NT2/D1 (cell line): Measurements from ENCODE around the gene USP21.

Source experiments
- SUZ12 ChIP-seq: IDR thresholded peaks from 2 replicates; pipeline ENCODE4 v1.6.1; 2011; ENCODE audit not compliant: insufficient read length, insufficient read depth; ENCODE audit errors: extremely low read depth
- ZNF274 ChIP-seq: IDR thresholded peaks from 2 replicates; pipeline ENCODE4 v1.6.1; 2011; ENCODE audit warnings: mild to moderate bottlenecking, low read depth, low read length

DNA sequence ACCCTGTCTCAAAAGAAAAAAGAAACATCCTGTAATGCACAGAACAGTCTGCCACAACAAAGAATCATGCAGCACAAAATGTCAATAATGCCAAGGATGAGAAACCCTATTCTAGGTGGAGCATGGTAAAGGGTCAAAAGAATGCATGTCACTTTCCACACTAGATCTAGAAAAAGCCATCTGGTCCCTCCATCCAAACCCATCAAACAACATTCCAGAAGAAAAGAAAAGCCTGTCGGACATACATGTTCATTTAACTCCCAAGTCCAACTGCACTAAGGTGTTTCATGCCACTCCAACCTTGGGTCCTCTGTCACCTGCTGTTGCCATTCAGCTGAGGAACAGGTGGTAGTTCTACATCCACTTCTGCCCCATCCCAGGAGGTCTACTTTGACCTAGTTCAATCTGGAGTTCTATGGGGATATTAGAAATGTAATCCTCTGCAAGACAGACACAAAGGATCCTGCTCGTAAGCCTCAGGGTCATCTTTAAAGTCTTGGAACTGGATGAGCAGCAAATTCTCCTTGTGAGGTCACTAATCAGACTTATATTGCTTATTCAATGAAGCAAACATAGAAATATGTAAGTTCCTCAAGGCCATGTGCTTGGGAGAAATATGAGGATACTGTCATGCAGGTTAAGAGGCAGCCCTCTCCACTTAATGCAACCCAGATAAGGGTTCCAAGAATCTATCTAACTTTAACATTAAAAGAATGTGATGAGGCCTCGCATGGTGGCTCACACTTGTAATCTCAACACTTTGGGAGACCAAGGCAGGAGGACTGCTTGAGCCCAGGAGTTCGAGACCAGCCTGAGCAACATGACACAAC, 30.5 kb upstream of the USP21 start:
- TF ChIP-seq ZNF274 (no peak), SUZ12 (no peak)
